ENCODE results near the gene DBN1.

GRCh38 chr5:177469750-177470525, 3.5 kb downstream of the DBN1 start:
- TF ChIP-seq RFX5 (IDR thresholded peaks at IDR 0.05), result no peak
- no peak for TF ChIP-seq CTCF (IDR thresholded peaks at IDR 0.05)
- no peak for TF ChIP-seq POLR2A (IDR thresholded peaks at IDR 0.05; ENCODE audit: low read length)

All from A549 (cell line).